ENCODE measurements around the gene RXRB.

GRCh38 chr6:33248932-33249731 is 48.7 kb upstream of the RXRB start:
- no peak for TF ChIP-seq CTCF (IDR thresholded peaks at IDR 0.05)
- no peak for TF ChIP-seq GATA2 (CRISPR knock-in tag; IDR thresholded peaks at IDR 0.05)
- TF ChIP-seq TAF1 (IDR thresholded peaks at IDR 0.05; ENCODE audit: borderline replicate concordance, low read depth, low read length): peak; percentile 78; the same call in 1 of the 2 replicates
- peak; percentile 85 for TF ChIP-seq POLR2AphosphoS5 (IDR thresholded peaks at IDR 0.05; ENCODE audit: low read depth, low read length)
- no peak for TF ChIP-seq YY1 (IDR thresholded peaks at IDR 0.05; ENCODE audit: low read depth)
- no peak for TF ChIP-seq EZH2phosphoT487 (IDR thresholded peaks at IDR 0.05; ENCODE audit: borderline replicate concordance, low read depth)
- peak; percentile 27 for TF ChIP-seq CHD2 (IDR thresholded peaks at IDR 0.05; ENCODE audit: low read length, partially characterized antibody)
- no peak for TF ChIP-seq EP300 (IDR thresholded peaks at IDR 0.05; ENCODE audit: borderline replicate concordance in 1 of 2, low read depth in 1 of 2, low read length in 1 of 2)
- no peak for TF ChIP-seq SMC3 (IDR thresholded peaks at IDR 0.05; ENCODE audit: low read depth, low read length)
- TF ChIP-seq JUND (IDR thresholded peaks at IDR 0.05): no peak
- peak; percentile 86; the same call in 1 of the 2 replicates for TF ChIP-seq MAX (IDR thresholded peaks at IDR 0.05; ENCODE audit: low read depth)
- no peak for TF ChIP-seq ZBTB33 (IDR thresholded peaks at IDR 0.05; ENCODE audit: borderline replicate concordance, low read depth)
- TF ChIP-seq REST (IDR thresholded peaks at IDR 0.05; ENCODE audit: low read depth, low read length): no peak
- no peak for TF ChIP-seq FOXJ3 (CRISPR knock-in tag; IDR thresholded peaks at IDR 0.05)

All from SK-N-SH (cell line).